HepG2 (cell line): ENCODE data around the gene ZFHX3. TPM values are rescaled to one million over a fixed set of nuclear protein-coding genes. Genes with fewer than 3 reads are reported as not detected.

Experiments
- DR1 ChIP-seq: sonication (generic); formaldehyde crosslinking; IDR thresholded peaks from 2 replicates; pipeline ENCODE4 v1.8.0; 2021; ENCODE audit warnings: mild to moderate bottlenecking, missing genetic modification reagents, inconsistent platforms
- ETV5 ChIP-seq: IDR thresholded peaks from 2 replicates; pipeline ENCODE4 v1.6.1; 2018; ENCODE audit warnings: missing biosample characterization, missing genetic modification reagents, inconsistent platforms, borderline replicate concordance
- FOSL2 ChIP-seq: sonication (generic); formaldehyde crosslinking; IDR thresholded peaks from 2 replicates; pipeline ENCODE4 v1.4.0; 2020; ENCODE audit warnings: missing genetic modification reagents
- HNF1A ChIP-seq, 2 experiments: sonication (generic) in 1 of 2; formaldehyde crosslinking in 1 of 2; IDR thresholded peaks; 2 replicates each; pipeline versions ENCODE4 v1.4.0 to v1.6.1; 2016 to 2020; ENCODE audit warnings: borderline replicate concordance in 1 of 2, low read depth in 1 of 2, mild to moderate bottlenecking in 1 of 2, missing genetic modification reagents in 1 of 2
- HNRNPLL ChIP-seq: fragments of 200-400 bp; formaldehyde crosslinking; IDR thresholded peaks from 2 replicates; pipeline ENCODE4 v1.6.1; 2017; ENCODE audit warnings: mild to moderate bottlenecking, low read depth, low read length; ENCODE audit not compliant: poor library complexity, severe bottlenecking
- RFXAP ChIP-seq: sonication (generic); formaldehyde crosslinking; IDR thresholded peaks from 2 replicates; pipeline ENCODE4 v1.4.0; 2020; ENCODE audit warnings: missing genetic modification reagents, borderline replicate concordance
- SCMH1 ChIP-seq: sonication (generic); formaldehyde crosslinking; IDR thresholded peaks from 2 replicates; pipeline ENCODE4 v1.9.0; 2021; ENCODE audit warnings: missing genetic modification reagents, mild to moderate bottlenecking, borderline replicate concordance
- TCF7 ChIP-seq: sonication (generic); IDR thresholded peaks from 2 replicates; pipeline ENCODE4 v1.6.1; 2016; ENCODE audit warnings: antibody characterized with exemption, low read depth
- ZFP36L1 ChIP-seq: sonication (generic); formaldehyde crosslinking; IDR thresholded peaks from 2 replicates; pipeline ENCODE4 v1.8.0; 2022; ENCODE audit warnings: mild to moderate bottlenecking, missing genetic modification reagents, moderate library complexity
- ZFP62 ChIP-seq: sonication (generic); formaldehyde crosslinking; IDR thresholded peaks from 2 replicates; pipeline ENCODE4 v1.4.0; 2020; ENCODE audit warnings: missing genetic modification reagents
- ZMAT3 ChIP-seq: sonication (generic); formaldehyde crosslinking; conservative IDR thresholded peaks from 2 replicates; pipeline ENCODE4 v1.7.0; 2021; ENCODE audit warnings: missing genetic modification reagents
- ZNF543 ChIP-seq: sonication (generic); formaldehyde crosslinking; IDR thresholded peaks from 2 replicates; pipeline ENCODE4 v1.4.0; 2020; ENCODE audit warnings: mild to moderate bottlenecking, missing genetic modification reagents
- ZNF546 ChIP-seq: sonication (generic); formaldehyde crosslinking; conservative IDR thresholded peaks from 2 replicates; pipeline ENCODE4 v1.8.1; 2023; ENCODE audit warnings: mild to moderate bottlenecking, missing genetic modification reagents
- ZNF577 ChIP-seq: sonication (generic); formaldehyde crosslinking; IDR thresholded peaks from 2 replicates; pipeline ENCODE4 v1.4.0; 2020; ENCODE audit warnings: mild to moderate bottlenecking, low read depth, missing genetic modification reagents, borderline replicate concordance
- ZNF800 ChIP-seq: sonication (generic); formaldehyde crosslinking; IDR thresholded peaks from 2 replicates; pipeline ENCODE4 v1.4.0; 2020; ENCODE audit warnings: missing genetic modification reagents
- ZSCAN20 ChIP-seq: sonication (generic); formaldehyde crosslinking; IDR thresholded peaks from 2 replicates; pipeline ENCODE4 v1.4.0; 2020; ENCODE audit warnings: missing genetic modification reagents, mild to moderate bottlenecking, borderline replicate concordance
- polyA plus RNA-seq, 8 experiments: library from polyadenylated mRNA; depleted of rRNA in 3 of 8; stranded (reverse) in 7 of 8; unstranded in 1 of 8; fragments of >200 nt; fragmentation: Illumina TruSeq in 4 of 8; extraction: Trizol in 4 of 8; gene quantifications; 2 replicates each; pipeline versions ENCODE4 v1.2.1 to v1.2.3, GENCODE V29; 2011 to 2016; ENCODE audit warnings: low read depth in 4 of 8, missing spikeins in 1 of 8, mixed read lengths in 1 of 8; ENCODE audit not compliant: insufficient read depth in 1 of 8
- total RNA-seq, 5 experiments: library from RNA; depleted of rRNA; stranded (reverse); fragments of >200 nt; fragmentation: Illumina TruSeq; extraction: Trizol; gene quantifications; 2 replicates each; pipeline ENCODE4 v1.2.3, GENCODE V29; 2016; ENCODE audit warnings: low read depth in 1 of 5
- TF ChIP-seq, protein P1 (sequence below): sonication (generic); formaldehyde crosslinking; IDR thresholded peaks from 2 replicates; pipeline ENCODE4 v1.5.1; 2020; ENCODE audit warnings: mild to moderate bottlenecking, missing genetic modification reagents, borderline replicate concordance

ZFHX3 gene
- total and polyA plus RNA-seq, 2 of the 13 experiments (the other 11 are each of a cell fraction or from before 2014, with no cell fraction given): 5.0 to 6.0 TPM

- TF ChIP-seq ZNF543 (CRISPR knock-in tag) (no peak), ETV5 (CRISPR knock-in tag) (no peak), ZFP36L1 (CRISPR knock-in tag) (no peak), SCMH1 (no peak), DR1 (CRISPR knock-in tag) (no peak), FOSL2 (CRISPR knock-in tag) (peak; percentile 29; the same call in 1 of the 2 replicates), ZNF577 (CRISPR knock-in tag) (no peak), HNF1A (IDR thresholded peaks at IDR 0.05; ENCODE audit: low read depth) (peak; percentile 63), HNF1A (CRISPR knock-in tag; IDR thresholded peaks at IDR 0.05; ENCODE audit: borderline replicate concordance) (0 out of 2 replicates have a peak, but pooled peaks have one; percentile 59), HNRNPLL (no peak), RFXAP (CRISPR knock-in tag) (no peak), TCF7 (peak; percentile 51), ZFP62 (CRISPR knock-in tag) (no peak), ZNF546 (CRISPR knock-in tag) (no peak), ZNF800 (no peak), ZSCAN20 (CRISPR knock-in tag) (no peak), ZMAT3 (CRISPR knock-in tag) (no peak)
- TF ChIP-seq, protein P1, sequence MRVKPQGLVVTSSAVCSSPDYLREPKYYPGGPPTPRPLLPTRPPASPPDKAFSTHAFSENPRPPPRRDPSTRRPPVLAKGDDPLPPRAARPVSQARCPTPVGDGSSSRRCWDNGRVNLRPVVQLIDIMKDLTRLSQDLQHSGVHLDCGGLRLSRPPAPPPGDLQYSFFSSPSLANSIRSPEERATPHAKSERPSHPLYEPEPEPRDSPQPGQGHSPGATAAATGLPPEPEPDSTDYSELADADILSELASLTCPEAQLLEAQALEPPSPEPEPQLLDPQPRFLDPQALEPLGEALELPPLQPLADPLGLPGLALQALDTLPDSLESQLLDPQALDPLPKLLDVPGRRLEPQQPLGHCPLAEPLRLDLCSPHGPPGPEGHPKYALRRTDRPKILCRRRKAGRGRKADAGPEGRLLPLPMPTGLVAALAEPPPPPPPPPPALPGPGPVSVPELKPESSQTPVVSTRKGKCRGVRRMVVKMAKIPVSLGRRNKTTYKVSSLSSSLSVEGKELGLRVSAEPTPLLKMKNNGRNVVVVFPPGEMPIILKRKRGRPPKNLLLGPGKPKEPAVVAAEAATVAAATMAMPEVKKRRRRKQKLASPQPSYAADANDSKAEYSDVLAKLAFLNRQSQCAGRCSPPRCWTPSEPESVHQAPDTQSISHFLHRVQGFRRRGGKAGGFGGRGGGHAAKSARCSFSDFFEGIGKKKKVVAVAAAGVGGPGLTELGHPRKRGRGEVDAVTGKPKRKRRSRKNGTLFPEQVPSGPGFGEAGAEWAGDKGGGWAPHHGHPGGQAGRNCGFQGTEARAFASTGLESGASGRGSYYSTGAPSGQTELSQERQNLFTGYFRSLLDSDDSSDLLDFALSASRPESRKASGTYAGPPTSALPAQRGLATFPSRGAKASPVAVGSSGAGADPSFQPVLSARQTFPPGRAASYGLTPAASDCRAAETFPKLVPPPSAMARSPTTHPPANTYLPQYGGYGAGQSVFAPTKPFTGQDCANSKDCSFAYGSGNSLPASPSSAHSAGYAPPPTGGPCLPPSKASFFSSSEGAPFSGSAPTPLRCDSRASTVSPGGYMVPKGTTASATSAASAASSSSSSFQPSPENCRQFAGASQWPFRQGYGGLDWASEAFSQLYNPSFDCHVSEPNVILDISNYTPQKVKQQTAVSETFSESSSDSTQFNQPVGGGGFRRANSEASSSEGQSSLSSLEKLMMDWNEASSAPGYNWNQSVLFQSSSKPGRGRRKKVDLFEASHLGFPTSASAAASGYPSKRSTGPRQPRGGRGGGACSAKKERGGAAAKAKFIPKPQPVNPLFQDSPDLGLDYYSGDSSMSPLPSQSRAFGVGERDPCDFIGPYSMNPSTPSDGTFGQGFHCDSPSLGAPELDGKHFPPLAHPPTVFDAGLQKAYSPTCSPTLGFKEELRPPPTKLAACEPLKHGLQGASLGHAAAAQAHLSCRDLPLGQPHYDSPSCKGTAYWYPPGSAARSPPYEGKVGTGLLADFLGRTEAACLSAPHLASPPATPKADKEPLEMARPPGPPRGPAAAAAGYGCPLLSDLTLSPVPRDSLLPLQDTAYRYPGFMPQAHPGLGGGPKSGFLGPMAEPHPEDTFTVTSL (CRISPR knock-in tag): peak; percentile 35; the same call in 1 of the 2 replicates
Measured at GRCh38 chr16:73037845-73038570, 9.9 kb downstream of the ZFHX3 start (continued).
